Progenitor cell of endocrine pancreas (in vitro differentiated cells): ENCODE results near the gene RPS17. TPM values are rescaled to one million over a fixed set of nuclear protein-coding genes. Genes with fewer than 3 reads are reported as not detected.

Source experiments
- DNase-seq: peaks from one replicate; pipeline ENCODE4 v3.0.0; 2021; ENCODE audit warnings: low spot score; ENCODE audit not compliant: unreplicated experiment
- H3K27ac Mint-ChIP-seq: 2 replicates; pipeline ENCODE4 v1.8.0; 2021; ENCODE audit warnings: mild to moderate bottlenecking, moderate library complexity, mixed read lengths
- H3K27me3 Mint-ChIP-seq: 2 replicates; pipeline ENCODE4 v1.8.0; 2021; ENCODE audit warnings: mixed read lengths
- H3K36me3 Mint-ChIP-seq: 2 replicates; pipeline ENCODE4 v1.8.0; 2022; ENCODE audit warnings: mixed read lengths; ENCODE audit not compliant: insufficient read depth
- H3K4me1 Mint-ChIP-seq: 2 replicates; pipeline ENCODE4 v1.8.0; 2021; ENCODE audit warnings: low read depth, mixed read lengths
- H3K4me3 Mint-ChIP-seq: 2 replicates; pipeline ENCODE4 v1.8.0; 2021; ENCODE audit warnings: low read depth, mild to moderate bottlenecking, moderate library complexity, mixed read lengths
- H3K9me3 Mint-ChIP-seq: 2 replicates; pipeline ENCODE4 v1.8.0; 2021; ENCODE audit warnings: low read depth, mixed read lengths
- CTCF ChIP-seq: fragments of 200-600 bp; sonication (generic); IDR thresholded peaks from one replicate; pipeline ENCODE4 v1.5.0; 2021; ENCODE audit warnings: antibody characterized with exemption, mild to moderate bottlenecking; ENCODE audit not compliant: unreplicated experiment
- total RNA-seq: library from RNA; stranded (reverse); gene quantifications from 2 replicates; pipeline ENCODE4 v1.2.1, GENCODE V29; 2021

RPS17 gene
- total RNA-seq, 1 donor from 2014 or later: 1,639 TPM

- Mint-ChIP-seq H3K4me3 (no peak overlapping the region), H3K27me3 (peaks cover 18% of the 10 kb centered on the region)
- no peak for DNase-seq
Measured at GRCh38 chr15:82572986-82573385, 32.7 kb upstream of the RPS17 start.

DNA sequence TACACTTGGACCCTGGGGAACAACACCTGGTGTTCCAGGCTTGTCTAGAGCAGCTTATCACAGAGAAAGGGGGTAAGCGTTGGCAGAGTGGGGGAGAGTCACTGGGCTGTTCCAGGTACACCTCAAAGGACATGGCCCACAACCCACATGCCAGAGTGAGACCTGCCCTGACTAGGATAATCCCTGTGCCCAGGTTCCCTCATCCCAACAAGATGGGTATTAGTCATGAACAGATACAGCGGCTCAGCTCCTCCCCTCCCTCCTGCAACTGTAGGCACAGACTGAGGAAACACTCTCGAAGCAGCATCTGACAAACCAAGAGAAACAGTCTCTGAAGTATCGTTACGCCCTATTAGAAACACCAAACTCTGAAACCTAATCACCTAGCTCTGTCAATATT, 32.1 kb upstream of the RPS17 start:
- no peak overlapping the region for H3K27ac Mint-ChIP-seq
- H3K27me3 Mint-ChIP-seq: peaks cover 18% of the 10 kb centered on the region
- no peak for TF ChIP-seq CTCF
- no peaks in the 10 kb centered on the region for H3K9me3 Mint-ChIP-seq
- DNase-seq: no peak
- H3K4me3 Mint-ChIP-seq: no peak overlapping the region
- no peaks in the 10 kb centered on the region for H3K36me3 Mint-ChIP-seq
- H3K4me1 Mint-ChIP-seq: no peaks in the 10 kb centered on the region

More at GRCh38 chr15:82572986-82573385, 32.7 kb upstream of the RPS17 start:
- Mint-ChIP-seq H3K9me3 (no peaks in the 10 kb centered on the region), H3K4me1 (no peaks in the 10 kb centered on the region), H3K27ac (no peak overlapping the region), H3K36me3 (no peaks in the 10 kb centered on the region)
- no peak for TF ChIP-seq CTCF

- TF ChIP-seq CTCF: no peak
- Mint-ChIP-seq H3K36me3 (no peaks in the 10 kb centered on the region), H3K4me3 (no peak overlapping the region), H3K4me1 (peaks cover 3% of the 10 kb centered on the region), H3K27me3 (peaks cover 18% of the 10 kb centered on the region), H3K9me3 (no peaks in the 10 kb centered on the region), H3K27ac (no peak overlapping the region)
- DNase-seq: no peak
Measured at GRCh38 chr15:82571722-82572222, 31.5 kb upstream of the RPS17 start.

- no peak for TF ChIP-seq CTCF
- Mint-ChIP-seq H3K27me3 (peaks cover 18% of the 10 kb centered on the region), H3K36me3 (no peaks in the 10 kb centered on the region), H3K4me3 (no peak overlapping the region), H3K9me3 (no peaks in the 10 kb centered on the region), H3K27ac (no peak overlapping the region), H3K4me1 (peaks cover 7% of the 10 kb centered on the region)
- DNase-seq: no peak
Measured at GRCh38 chr15:82570721-82571508, 30.7 kb upstream of the RPS17 start.

GRCh38 chr15:82569834-82570233, 29.6 kb upstream of the RPS17 start:
- no peak for DNase-seq

More at GRCh38 chr15:82569834-82570233, 29.6 kb upstream of the RPS17 start:
- Mint-ChIP-seq H3K27me3 (peaks cover 18% of the 10 kb centered on the region), H3K36me3 (no peaks in the 10 kb centered on the region), H3K4me1 (peaks cover 7% of the 10 kb centered on the region), H3K4me3 (no peak overlapping the region), H3K9me3 (no peaks in the 10 kb centered on the region), H3K27ac (no peak overlapping the region)
- TF ChIP-seq CTCF: no peak
